ENCODE results near the gene FKBP7.

Gene FKBP7

DNA sequence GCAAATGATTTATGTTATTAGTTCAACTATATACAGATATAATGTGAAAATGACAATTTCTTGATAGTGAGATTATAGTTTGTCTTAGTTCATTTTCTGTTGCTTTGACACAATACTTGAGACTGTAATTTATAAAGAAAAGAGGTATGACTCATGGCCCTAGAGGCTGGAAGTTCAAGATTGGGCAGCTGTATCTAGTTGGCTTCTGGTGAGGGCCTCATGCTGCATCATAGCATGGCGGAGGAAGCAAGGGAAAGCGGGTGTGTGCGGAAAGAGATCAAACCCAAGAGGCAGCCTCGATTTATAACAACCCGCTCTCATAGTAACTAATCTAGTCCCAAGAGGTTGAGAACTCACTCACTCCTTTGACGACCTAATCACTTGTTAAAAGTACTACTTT, 13.2 kb upstream of the FKBP7 start:
- H3K9me3 ChIP-seq (ENCODE audit: control insufficient read depth in 2 of 2, low read length in 2 of 2) = no peaks in the 10 kb centered on the region
- H3K9ac ChIP-seq (ENCODE audit: low read length in 2 of 2) = no peak overlapping the region
- H3K27me3 ChIP-seq (ENCODE audit: control insufficient read depth in 1 of 2, insufficient read depth in 2 of 2, low read length in 2 of 2) = no peaks in the 10 kb centered on the region
- H3K4me1 ChIP-seq (ENCODE audit: control insufficient read depth, insufficient read depth, low read length) = no peaks in the 10 kb centered on the region
- H3K4me3 ChIP-seq (ENCODE audit: low read length in 2 of 2) = no peak overlapping the region
- no peak overlapping the region for H3K27ac ChIP-seq (ENCODE audit: low read length)
- peaks cover 30 to 39% of the 10 kb centered on the region in 2 donors for H3K36me3 ChIP-seq (ENCODE audit: control insufficient read depth in 2 of 2, insufficient read depth in 2 of 2, low read length in 2 of 2)

GRCh38 chr2:178485356-178485755, 7.0 kb upstream of the FKBP7 start:
- H3K27me3 ChIP-seq (ENCODE audit: control insufficient read depth in 1 of 2, insufficient read depth in 2 of 2, low read length in 2 of 2) = no peaks in the 10 kb centered on the region
- peaks cover 14% of the 10 kb centered on the region for H3K4me1 ChIP-seq (ENCODE audit: control insufficient read depth, insufficient read depth, low read length)
- H3K9ac ChIP-seq (ENCODE audit: low read length in 2 of 2) = no peak overlapping the region
- no peak overlapping the region for H3K27ac ChIP-seq (ENCODE audit: low read length)
- H3K36me3 ChIP-seq (ENCODE audit: control insufficient read depth in 2 of 2, insufficient read depth in 2 of 2, low read length in 2 of 2) = peaks cover 7 to 9% of the 10 kb centered on the region in 2 donors
- H3K9me3 ChIP-seq (ENCODE audit: control insufficient read depth in 2 of 2, low read length in 2 of 2) = no peaks in the 10 kb centered on the region
- no peak overlapping the region for H3K4me3 ChIP-seq (ENCODE audit: low read length in 2 of 2)

- Histone ChIP-seq H3K27me3 (ENCODE audit: control insufficient read depth in 1 of 2, insufficient read depth in 2 of 2, low read length in 2 of 2) (no peaks in the 10 kb centered on the region), H3K9ac (ENCODE audit: low read length in 2 of 2) (no peak overlapping the region), H3K4me3 (ENCODE audit: low read length in 2 of 2) (peak overlapping the region; percentile 10 to 24), H3K4me1 (ENCODE audit: control insufficient read depth, insufficient read depth, low read length) (peaks cover 18% of the 10 kb centered on the region), H3K36me3 (ENCODE audit: control insufficient read depth in 2 of 2, insufficient read depth in 2 of 2, low read length in 2 of 2) (peaks cover 5 to 9% of the 10 kb centered on the region in 2 donors), H3K9me3 (ENCODE audit: control insufficient read depth in 2 of 2, low read length in 2 of 2) (no peaks in the 10 kb centered on the region), H3K27ac (ENCODE audit: low read length) (no peak overlapping the region)
Measured at GRCh38 chr2:178484245-178485041, 6.0 kb upstream of the FKBP7 start.

DNA sequence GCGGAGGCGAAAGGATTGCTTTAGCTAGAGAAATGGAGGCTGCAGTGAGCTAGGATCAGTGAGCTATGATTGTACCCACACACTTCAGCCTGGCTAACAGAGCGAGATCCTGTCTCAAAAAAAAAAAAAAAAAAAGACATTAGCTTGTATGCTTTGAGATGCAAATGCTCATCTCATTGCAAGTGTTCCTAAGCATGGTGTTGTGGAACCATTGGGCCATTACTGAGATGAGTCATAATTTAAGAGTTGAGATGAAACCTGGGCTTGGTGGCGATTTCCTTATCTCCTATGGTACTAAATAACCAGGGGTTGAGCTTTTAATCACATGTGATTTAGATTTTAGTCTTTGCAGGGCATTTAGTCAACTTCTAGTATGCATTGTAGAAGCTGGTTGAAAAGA, 4.0 kb upstream of the FKBP7 start:
- H3K36me3 ChIP-seq (ENCODE audit: control insufficient read depth in 2 of 2, insufficient read depth in 2 of 2, low read length in 2 of 2) = peaks cover 4 to 9% of the 10 kb centered on the region in 2 donors
- H3K4me3 ChIP-seq (ENCODE audit: low read length in 2 of 2) = peak overlapping the region; percentile 17 to 44
- no peaks in the 10 kb centered on the region for H3K9me3 ChIP-seq (ENCODE audit: control insufficient read depth in 2 of 2, low read length in 2 of 2)
- no peaks in the 10 kb centered on the region for H3K27me3 ChIP-seq (ENCODE audit: control insufficient read depth in 1 of 2, insufficient read depth in 2 of 2, low read length in 2 of 2)
- no peak overlapping the region for H3K9ac ChIP-seq (ENCODE audit: low read length in 2 of 2)
- no peak overlapping the region for H3K27ac ChIP-seq (ENCODE audit: low read length)
- peaks cover 21% of the 10 kb centered on the region for H3K4me1 ChIP-seq (ENCODE audit: control insufficient read depth, insufficient read depth, low read length)

GRCh38 chr2:178480227-178481181, 2.1 kb upstream of the FKBP7 start, which contains the start of gene PLEKHA3:
Gene PLEKHA3, plus strand, starts transcription at chr2:178480457. Its CDS starts 413 bp downstream, at chr2:178480870.
- Histone ChIP-seq H3K9me3 (ENCODE audit: control insufficient read depth in 2 of 2, low read length in 2 of 2) (no peaks in the 10 kb centered on the region), H3K9ac (ENCODE audit: low read length in 2 of 2) (peak within 1 kb of the TSS; percentile 88 to 94), H3K4me1 (ENCODE audit: control insufficient read depth, insufficient read depth, low read length) (peaks cover 21% of the 10 kb centered on the region), H3K4me3 (ENCODE audit: low read length in 2 of 2) (peak within 1 kb of the TSS; percentile 91 to 99), H3K27ac (ENCODE audit: low read length) (peak within 1 kb of the TSS; percentile 99), H3K27me3 (ENCODE audit: control insufficient read depth in 1 of 2, insufficient read depth in 2 of 2, low read length in 2 of 2) (no peaks in the 10 kb centered on the region), H3K36me3 (ENCODE audit: control insufficient read depth in 2 of 2, insufficient read depth in 2 of 2, low read length in 2 of 2) (no peaks in the 10 kb centered on the region)

- Histone ChIP-seq H3K4me1 (ENCODE audit: control insufficient read depth, insufficient read depth, low read length) (peaks cover 18% of the 10 kb centered on the region), H3K36me3 (ENCODE audit: control insufficient read depth in 2 of 2, insufficient read depth in 2 of 2, low read length in 2 of 2) (no peaks in the 10 kb centered on the region), H3K27me3 (ENCODE audit: control insufficient read depth in 1 of 2, insufficient read depth in 2 of 2, low read length in 2 of 2) (no peaks in the 10 kb centered on the region), H3K9me3 (ENCODE audit: control insufficient read depth in 2 of 2, low read length in 2 of 2) (no peaks in the 10 kb centered on the region), H3K27ac (ENCODE audit: low read length) (peak overlapping the region; percentile 99), H3K9ac (ENCODE audit: low read length in 2 of 2) (peak overlapping the region; percentile 58 to 94), H3K4me3 (ENCODE audit: low read length in 2 of 2) (peak overlapping the region in 1 of 2 donors; percentile 91)
Measured at GRCh38 chr2:178479758-178480226, 1.4 kb upstream of the FKBP7 start.

DNA sequence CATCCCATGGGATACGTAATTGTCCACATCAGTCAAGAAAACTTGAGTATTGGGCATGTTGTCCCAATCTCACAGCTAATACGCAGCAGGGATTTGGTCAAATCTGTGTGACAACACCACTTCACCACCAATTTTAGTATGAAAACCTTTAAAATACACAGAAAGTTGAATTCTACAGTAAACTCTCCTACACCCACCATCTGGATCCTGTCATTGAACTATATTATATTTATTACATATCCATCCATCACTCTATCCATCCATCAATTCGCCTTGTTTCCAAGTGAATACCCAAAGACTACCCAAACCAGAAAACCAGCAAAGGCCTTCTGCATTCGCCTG, 846 bp upstream of the FKBP7 start:
- Histone ChIP-seq H3K4me3 (ENCODE audit: low read length in 2 of 2) (peak overlapping the region; percentile 88 to 91), H3K9me3 (ENCODE audit: control insufficient read depth in 2 of 2, low read length in 2 of 2) (no peaks in the 10 kb centered on the region), H3K27ac (ENCODE audit: low read length) (peak overlapping the region; percentile 99), H3K36me3 (ENCODE audit: control insufficient read depth in 2 of 2, insufficient read depth in 2 of 2, low read length in 2 of 2) (no peaks in the 10 kb centered on the region), H3K9ac (ENCODE audit: low read length in 2 of 2) (peak overlapping the region; percentile 94 to 98), H3K27me3 (ENCODE audit: control insufficient read depth in 1 of 2, insufficient read depth in 2 of 2, low read length in 2 of 2) (no peaks in the 10 kb centered on the region), H3K4me1 (ENCODE audit: control insufficient read depth, insufficient read depth, low read length) (peaks cover 16% of the 10 kb centered on the region)

- Histone ChIP-seq H3K4me1 (ENCODE audit: control insufficient read depth, insufficient read depth, low read length) (peaks cover 16% of the 10 kb centered on the region), H3K27ac (ENCODE audit: low read length) (peak overlapping the region; percentile 99), H3K9ac (ENCODE audit: low read length in 2 of 2) (peak overlapping the region; percentile 94 to 98), H3K4me3 (ENCODE audit: low read length in 2 of 2) (peak overlapping the region; percentile 88 to 91), H3K9me3 (ENCODE audit: control insufficient read depth in 2 of 2, low read length in 2 of 2) (no peaks in the 10 kb centered on the region), H3K27me3 (ENCODE audit: control insufficient read depth in 1 of 2, insufficient read depth in 2 of 2, low read length in 2 of 2) (no peaks in the 10 kb centered on the region), H3K36me3 (ENCODE audit: control insufficient read depth in 2 of 2, insufficient read depth in 2 of 2, low read length in 2 of 2) (no peaks in the 10 kb centered on the region)
Measured at GRCh38 chr2:178478130-178478438, 316 bp downstream of the FKBP7 start.

- Histone ChIP-seq H3K4me3 (ENCODE audit: low read length in 2 of 2) (peak overlapping the region; percentile 88 to 91), H3K27ac (ENCODE audit: low read length) (peak overlapping the region; percentile 99), H3K4me1 (ENCODE audit: control insufficient read depth, insufficient read depth, low read length) (peaks cover 14% of the 10 kb centered on the region), H3K36me3 (ENCODE audit: control insufficient read depth in 2 of 2, insufficient read depth in 2 of 2, low read length in 2 of 2) (no peaks in the 10 kb centered on the region), H3K9ac (ENCODE audit: low read length in 2 of 2) (peak overlapping the region; percentile 94 to 98), H3K27me3 (ENCODE audit: control insufficient read depth in 1 of 2, insufficient read depth in 2 of 2, low read length in 2 of 2) (no peaks in the 10 kb centered on the region), H3K9me3 (ENCODE audit: control insufficient read depth in 2 of 2, low read length in 2 of 2) (no peaks in the 10 kb centered on the region)
Measured at GRCh38 chr2:178477443-178478129, 814 bp downstream of the FKBP7 start.

- Histone ChIP-seq H3K27ac (ENCODE audit: low read length) (no peak overlapping the region), H3K4me3 (ENCODE audit: low read length in 2 of 2) (no peak overlapping the region), H3K9ac (ENCODE audit: low read length in 2 of 2) (no peak overlapping the region), H3K9me3 (ENCODE audit: control insufficient read depth in 2 of 2, low read length in 2 of 2) (no peaks in the 10 kb centered on the region), H3K27me3 (ENCODE audit: control insufficient read depth in 1 of 2, insufficient read depth in 2 of 2, low read length in 2 of 2) (no peaks in the 10 kb centered on the region), H3K36me3 (ENCODE audit: control insufficient read depth in 2 of 2, insufficient read depth in 2 of 2, low read length in 2 of 2) (no peaks in the 10 kb centered on the region), H3K4me1 (ENCODE audit: control insufficient read depth, insufficient read depth, low read length) (peaks cover 11% of the 10 kb centered on the region)
Measured at GRCh38 chr2:178476477-178476876, 1.9 kb downstream of the FKBP7 start.

All from stomach smooth muscle (tissue), 2 donors.